Hepatocyte (in vitro differentiated cells): ENCODE results near the gene KDM4C. TPM values are rescaled to one million over a fixed set of nuclear protein-coding genes. Genes with fewer than 3 reads are reported as not detected.

Source experiments
- DNase-seq: peaks from one replicate; pipeline ENCODE4 v3.0.0-alpha.2; 2016; ENCODE audit warnings: low spot score
- H2AFZ ChIP-seq: fragments of 200-600 bp; sonication (generic); 2 replicates; pipeline ENCODE4 v1.6.0; 2016; ENCODE audit warnings: antibody characterized with exemption, mild to moderate bottlenecking
- H3K27ac ChIP-seq: fragments of 200-600 bp; sonication (generic); 2 replicates; pipeline ENCODE4 v1.5.1; 2016; ENCODE audit warnings: mild to moderate bottlenecking
- H3K27me3 ChIP-seq: fragments of 200-600 bp; sonication (generic); 2 replicates; pipeline ENCODE4 v1.6.1; 2016
- H3K36me3 ChIP-seq: fragments of 200-600 bp; sonication (generic); replicated peaks from 2 replicates; pipeline ENCODE4 v1.5.1; 2016; ENCODE audit warnings: low read depth; ENCODE audit not compliant: insufficient read depth
- H3K4me1 ChIP-seq: fragments of 200-600 bp; sonication (generic); 2 replicates; pipeline ENCODE4 v1.5.1; 2016; ENCODE audit warnings: mild to moderate bottlenecking, moderate library complexity; ENCODE audit not compliant: insufficient read depth
- H3K4me2 ChIP-seq: fragments of 200-600 bp; sonication (generic); 2 replicates; pipeline ENCODE4 v1.6.0; 2016
- H3K4me3 ChIP-seq: fragments of 200-600 bp; sonication (generic); 2 replicates; pipeline ENCODE4 v1.5.1; 2016; ENCODE audit warnings: mild to moderate bottlenecking
- H3K79me2 ChIP-seq: fragments of 200-600 bp; sonication (generic); 2 replicates; pipeline ENCODE4 v1.6.0; 2017; ENCODE audit warnings: mild to moderate bottlenecking
- H3K9me2 ChIP-seq: fragments of 200-600 bp; sonication (generic); replicated peaks from 2 replicates; pipeline ENCODE4 v1.6.0; 2017; ENCODE audit warnings: mild to moderate bottlenecking; ENCODE audit not compliant: insufficient read depth
- H3K9me3 ChIP-seq: fragments of 200-600 bp; sonication (generic); 2 replicates; pipeline ENCODE4 v1.5.1; 2016; ENCODE audit warnings: low read depth, mild to moderate bottlenecking
- H4K20me1 ChIP-seq: fragments of 200-600 bp; sonication (generic); 2 replicates; pipeline ENCODE4 v1.6.0; 2016; ENCODE audit warnings: mild to moderate bottlenecking; ENCODE audit not compliant: insufficient read depth, poor library complexity, severe bottlenecking
- CTCF ChIP-seq: fragments of 200-600 bp; sonication (generic); IDR thresholded peaks from 2 replicates; pipeline ENCODE4 v1.5.1; 2016; ENCODE audit warnings: antibody characterized with exemption, mild to moderate bottlenecking; ENCODE audit not compliant: poor library complexity
- EZH2 ChIP-seq: fragments of 200-600 bp; sonication (generic); IDR thresholded peaks from 2 replicates; pipeline ENCODE4 v1.6.1; 2016; ENCODE audit warnings: antibody characterized with exemption, mild to moderate bottlenecking, borderline replicate concordance
- EZH2phosphoT487 ChIP-seq: fragments of 200-600 bp; sonication (generic); IDR thresholded peaks from one replicate; pipeline ENCODE4 v1.6.1; 2018; ENCODE audit warnings: antibody characterized with exemption, mild to moderate bottlenecking, low read depth, moderate library complexity; ENCODE audit not compliant: unreplicated experiment, severe bottlenecking
- WGBS: methylation state at CpG from one replicate; pipeline ENCODE4 v1.1.6; 2016; ENCODE audit warnings: low lambda C conversion rate; ENCODE audit errors: missing lambda C conversion rate; 5-methylcytosine and 5-hydroxymethylcytosine counted together
- polyA plus RNA-seq: library from polyadenylated mRNA; unstranded; fragments of >200 nt; fragmentation: Nextera tagmentation; extraction: Ambion mirVana; gene quantifications from 2 replicates; pipeline ENCODE4 v1.2.1, GENCODE V29; 2016
- total RNA-seq: library from RNA; depleted of rRNA; stranded (reverse); fragments of >200 nt; gene quantifications from 2 replicates; pipeline ENCODE4 v1.2.3, GENCODE V29; 2014

KDM4C gene
- total and polyA plus RNA-seq, 2 experiments from 2014 or later = 16.1 to 28.7 TPM

GRCh38 chr9:7146582-7146981, 388.8 kb downstream of the KDM4C start:
- Histone ChIP-seq H4K20me1 (no peaks in the 10 kb centered on the region), H3K4me2 (no peak overlapping the region), H3K9me2 (no peaks in the 10 kb centered on the region), H2AFZ (no peak overlapping the region), H3K27ac (no peak overlapping the region), H3K27me3 (no peaks in the 10 kb centered on the region), H3K9me3 (no peaks in the 10 kb centered on the region), H3K4me3 (no peak overlapping the region), H3K36me3 (no peaks in the 10 kb centered on the region), H3K4me1 (no peaks in the 10 kb centered on the region), H3K79me2 (no peaks in the 10 kb centered on the region)
- no peak for TF ChIP-seq CTCF
- TF ChIP-seq EZH2 = no peak
- TF ChIP-seq EZH2phosphoT487 = no peak
- 40% methylated on average over 5 of the region's 5 CpGs for WGBS
- DNase-seq = no peak

GRCh38 chr9:7147121-7148090, 389.6 kb downstream of the KDM4C start:
- WGBS = 72% methylated on average over 14 of the region's 14 CpGs
- Histone ChIP-seq H3K9me2 (no peaks in the 10 kb centered on the region), H3K4me1 (no peaks in the 10 kb centered on the region), H3K79me2 (no peaks in the 10 kb centered on the region), H3K4me2 (no peak overlapping the region), H3K36me3 (no peaks in the 10 kb centered on the region), H3K9me3 (no peaks in the 10 kb centered on the region), H3K4me3 (no peak overlapping the region), H2AFZ (no peak overlapping the region), H4K20me1 (no peaks in the 10 kb centered on the region), H3K27me3 (no peaks in the 10 kb centered on the region), H3K27ac (no peak overlapping the region)
- DNase-seq = no peak
- TF ChIP-seq EZH2phosphoT487 (no peak), EZH2 (no peak)

GRCh38 chr9:7148243-7148765, 390.5 kb downstream of the KDM4C start:
- H3K79me2 ChIP-seq = no peaks in the 10 kb centered on the region
- H3K4me3 ChIP-seq = no peak overlapping the region
- H2AFZ ChIP-seq = no peak overlapping the region
- no peaks in the 10 kb centered on the region for H4K20me1 ChIP-seq
- no peaks in the 10 kb centered on the region for H3K27me3 ChIP-seq
- no peak overlapping the region for H3K27ac ChIP-seq
- TF ChIP-seq EZH2phosphoT487 (no peak), EZH2 (no peak), CTCF (no peak)
- H3K9me3 ChIP-seq = no peaks in the 10 kb centered on the region
- DNase-seq = no peak
- 98% methylated on average over 7 of the region's 7 CpGs for WGBS
- H3K4me1 ChIP-seq = no peaks in the 10 kb centered on the region
- no peaks in the 10 kb centered on the region for H3K9me2 ChIP-seq
- H3K36me3 ChIP-seq = no peaks in the 10 kb centered on the region
- no peak overlapping the region for H3K4me2 ChIP-seq

GRCh38 chr9:7149258-7149657, 391.5 kb downstream of the KDM4C start:
- no peaks in the 10 kb centered on the region for H3K9me2 ChIP-seq
- H2AFZ ChIP-seq = no peak overlapping the region
- no peaks in the 10 kb centered on the region for H3K36me3 ChIP-seq
- no peak overlapping the region for H3K4me2 ChIP-seq
- no peaks in the 10 kb centered on the region for H3K4me1 ChIP-seq
- no peaks in the 10 kb centered on the region for H3K79me2 ChIP-seq
- H3K27ac ChIP-seq = no peak overlapping the region
- WGBS = 97% methylated on average over 13 of the region's 13 CpGs
- H3K4me3 ChIP-seq = no peak overlapping the region
- DNase-seq = no peak
- H4K20me1 ChIP-seq = no peaks in the 10 kb centered on the region
- H3K9me3 ChIP-seq = no peaks in the 10 kb centered on the region
- TF ChIP-seq CTCF = no peak
- no peak for TF ChIP-seq EZH2phosphoT487
- TF ChIP-seq EZH2 = no peak
- H3K27me3 ChIP-seq = no peaks in the 10 kb centered on the region
